Fibroblast of skin of right biceps (primary cell): ENCODE results near the gene SLC2A13.
A peak's percentile ranks its signal among the peaks of the same experiment; 100 is the strongest.
"Not testable (repeated sequence)": the region's sequence is repeated elsewhere in the genome, so short reads cannot be mapped to it uniquely, and the experiment has no call there.

Experiments used
- DNase-seq: peaks from one replicate; pipeline ENCODE4 v3.0.0-alpha.2; 2013

Gene SLC2A13

DNA sequence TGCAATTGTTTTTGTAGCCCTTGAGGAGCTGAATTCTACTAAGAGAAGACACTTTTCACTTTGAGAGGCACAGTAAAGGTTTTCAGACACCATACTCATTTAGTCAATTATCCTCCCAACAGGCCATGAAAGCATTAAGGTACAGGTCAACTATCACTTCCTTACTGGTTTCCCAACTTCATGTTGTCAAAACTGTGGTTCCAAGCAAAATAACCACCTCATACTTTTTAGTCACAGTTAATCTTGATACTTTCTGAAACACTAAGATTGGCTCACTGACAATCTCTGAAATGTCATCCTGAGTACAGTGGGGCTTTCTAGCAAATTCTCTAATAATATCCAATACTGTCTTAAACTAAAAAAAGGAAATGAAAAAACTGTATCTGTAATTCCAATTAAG lies 71.7 kb downstream of the SLC2A13 start:
- no peak for DNase-seq

DNA sequence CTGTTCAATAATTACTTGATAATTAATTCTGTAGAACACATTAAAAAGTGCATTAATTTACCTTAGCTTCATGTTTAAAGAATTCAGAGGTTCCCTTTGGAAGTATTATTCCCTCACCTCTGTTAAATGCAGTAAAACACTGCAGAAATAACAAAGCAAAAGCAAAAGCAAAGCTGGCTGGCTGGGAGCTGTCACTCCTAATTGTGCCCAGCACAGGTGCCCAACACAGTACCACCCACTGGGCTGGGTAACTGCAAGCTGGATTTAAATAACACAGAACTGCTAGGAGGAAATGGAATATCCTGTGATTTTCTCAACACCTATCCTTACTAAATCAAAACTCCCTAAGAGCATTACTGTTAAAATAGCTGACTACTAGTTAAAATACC lies 72.6 kb downstream of the SLC2A13 start:
- DNase-seq: no peak

GRCh38 chr12:40032433-40033241 lies 73.2 kb downstream of the SLC2A13 start:
- DNase-seq: no peak

GRCh38 chr12:40031965-40032364 lies 73.9 kb downstream of the SLC2A13 start:
- no peak for DNase-seq

DNA sequence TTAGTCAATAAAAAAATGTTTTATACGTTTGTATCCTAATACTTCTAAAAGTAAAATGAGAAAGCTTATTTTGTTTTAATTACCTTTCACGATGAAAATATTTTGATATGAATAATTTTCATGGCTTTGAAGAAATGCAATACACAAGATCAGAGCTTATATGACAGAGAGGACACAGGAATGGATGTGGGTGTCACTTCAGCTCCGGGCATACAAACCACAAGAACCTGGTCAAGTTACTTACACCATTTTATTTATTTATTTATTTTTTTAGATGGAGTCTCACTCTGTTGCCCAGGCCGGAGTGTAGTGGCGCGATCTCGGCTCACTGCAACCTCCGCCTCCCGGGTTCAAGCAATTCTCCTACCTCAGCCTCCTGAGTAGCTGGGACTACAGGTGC lies 74.9 kb downstream of the SLC2A13 start:
- DNase-seq: not testable (repeated sequence)

- DNase-seq: no peak
Observed at GRCh38 chr12:40028296-40028695, 77.6 kb downstream of the SLC2A13 start.

GRCh38 chr12:40022850-40023249 lies 83.0 kb downstream of the SLC2A13 start:
- no peak for DNase-seq

DNA sequence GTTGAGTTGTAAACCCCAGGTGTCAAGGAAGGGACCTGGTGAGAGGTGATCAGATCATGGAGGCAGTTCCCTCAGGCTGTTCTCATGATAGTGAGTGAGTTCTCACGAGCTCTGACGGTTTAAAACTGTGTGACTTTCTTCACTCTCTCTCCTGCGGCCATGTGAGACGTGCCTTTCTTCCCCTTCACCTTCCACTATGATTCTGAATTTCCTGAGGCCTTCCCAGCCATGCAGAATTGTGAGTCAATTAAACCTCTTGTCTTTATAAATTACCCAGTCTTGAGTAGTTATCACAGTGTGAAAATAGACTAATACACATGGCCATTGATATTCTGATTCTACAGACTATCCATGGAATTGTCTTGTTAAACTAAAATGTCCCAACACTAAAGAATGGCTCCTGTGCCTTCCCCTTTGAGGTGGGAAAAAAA lies 85.6 kb downstream of the SLC2A13 start:
- DNase-seq: no peak

DNA sequence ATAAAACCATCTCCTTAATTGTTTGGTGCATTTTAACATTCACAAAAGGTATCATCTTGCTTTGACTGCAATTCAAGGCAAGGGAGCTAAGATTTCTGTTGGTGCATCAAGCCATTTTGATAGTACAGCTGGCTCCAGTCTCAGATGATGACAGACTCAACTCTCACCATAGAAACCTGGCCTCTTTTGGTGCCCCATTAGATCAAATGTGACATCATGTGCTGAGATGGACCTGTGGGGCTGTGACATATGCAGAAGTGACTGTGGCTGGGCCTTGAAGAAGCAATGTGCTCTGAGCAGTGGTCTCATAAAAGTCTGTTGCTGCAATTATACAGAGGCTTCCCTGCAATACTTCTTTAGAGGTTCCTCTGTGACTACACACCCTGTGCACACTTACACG lies 88.4 kb downstream of the SLC2A13 start:
- DNase-seq: no peak

- peak; percentile 50 for DNase-seq
Observed at GRCh38 chr12:40016980-40017379, 88.9 kb downstream of the SLC2A13 start.

GRCh38 chr12:40015881-40016280 lies 90.0 kb downstream of the SLC2A13 start:
- DNase-seq: no peak

GRCh38 chr12:40015345-40015744 lies 90.5 kb downstream of the SLC2A13 start:
- DNase-seq: peak; percentile 3

DNA sequence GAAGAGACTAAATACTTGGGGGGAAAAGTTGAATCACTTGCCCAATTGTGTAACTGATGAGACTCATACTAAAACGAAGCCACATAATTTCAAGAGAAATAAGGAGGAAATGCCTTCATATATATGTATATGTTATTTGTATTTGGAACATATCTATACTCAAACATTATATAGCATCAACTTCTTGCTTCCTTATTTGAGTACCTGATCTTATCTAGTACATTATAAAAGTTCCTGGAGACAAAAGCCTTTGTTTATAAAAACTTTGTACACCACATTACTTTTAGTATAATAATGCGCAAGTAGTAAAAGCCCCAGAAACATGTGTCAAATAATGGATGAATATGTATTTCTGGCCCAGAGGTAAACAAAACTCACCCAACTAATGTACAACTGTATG lies 92.0 kb downstream of the SLC2A13 start:
- DNase-seq: no peak

DNA sequence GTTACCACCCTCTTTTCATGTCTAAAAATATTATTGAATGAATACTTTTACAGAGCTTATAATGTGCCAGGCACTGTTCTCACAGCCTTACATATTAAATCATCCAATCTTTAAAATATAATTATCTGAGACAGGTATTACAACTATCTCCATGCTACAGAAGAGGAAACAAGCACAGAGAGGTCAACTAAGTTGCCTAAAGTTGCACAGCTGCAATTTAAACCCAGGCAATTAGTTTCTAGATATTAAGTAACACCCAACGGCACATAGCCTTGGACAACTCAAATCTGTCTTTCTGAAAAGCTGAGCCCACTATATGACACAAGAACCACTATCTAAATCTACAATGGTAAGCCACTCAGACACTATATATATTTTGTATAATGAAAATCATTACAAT lies 92.6 kb downstream of the SLC2A13 start:
- DNase-seq: no peak

- no peak for DNase-seq
Observed at GRCh38 chr12:40012711-40013110, 93.2 kb downstream of the SLC2A13 start.

- DNase-seq: no peak
Observed at GRCh38 chr12:40011775-40012129, 94.1 kb downstream of the SLC2A13 start.

GRCh38 chr12:40010899-40011774 lies 94.7 kb downstream of the SLC2A13 start:
- DNase-seq: peak; percentile 63

DNA sequence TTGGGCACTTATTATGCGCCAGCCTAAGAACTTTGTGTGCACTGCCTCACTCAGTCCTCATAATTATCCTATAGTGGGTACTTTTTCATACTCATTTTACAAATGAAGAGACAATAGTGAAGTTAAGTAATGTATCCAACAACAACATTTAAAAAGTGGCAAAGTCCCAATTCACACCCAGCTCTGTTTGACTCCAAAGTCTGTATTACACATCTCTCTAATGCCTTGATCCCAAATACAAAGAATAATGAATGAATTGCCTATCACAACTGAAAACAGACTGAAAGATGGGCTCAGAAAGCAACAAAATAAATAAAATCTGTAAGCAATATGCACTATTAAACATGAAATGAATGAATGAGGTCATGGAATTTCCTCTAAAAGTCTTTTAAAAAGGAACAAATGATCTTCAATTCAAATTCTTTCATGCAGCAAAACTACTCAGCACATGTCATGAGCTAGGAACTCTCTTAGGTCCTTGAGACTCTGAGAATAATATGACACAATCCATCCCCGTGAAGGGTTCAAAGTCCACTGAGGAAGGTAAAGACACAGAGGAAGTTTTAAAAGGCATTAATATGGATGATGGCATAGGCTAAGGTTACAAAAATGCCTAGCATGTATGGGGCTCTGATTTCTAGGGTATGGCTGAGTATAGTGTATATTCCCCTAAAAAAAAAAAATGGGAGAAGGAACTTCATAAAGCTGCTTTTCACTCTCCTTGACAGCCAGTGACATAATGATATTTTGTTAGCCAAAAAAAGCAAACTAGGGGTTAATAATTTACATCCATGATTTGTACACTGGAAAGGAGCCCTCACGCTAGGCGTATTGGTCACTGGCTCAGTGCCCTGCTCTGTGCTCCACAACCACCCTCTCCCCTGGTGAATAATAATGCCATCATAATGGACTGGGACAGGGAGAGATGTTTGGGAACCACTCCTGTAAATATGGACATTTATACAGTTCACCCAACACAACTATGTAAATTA lies 103.4 kb downstream of the SLC2A13 start:
- DNase-seq: no peak

GRCh38 chr12:40001406-40001805 lies 104.5 kb downstream of the SLC2A13 start:
- DNase-seq: no peak

- no peak for DNase-seq
Observed at GRCh38 chr12:40000884-40001283, 105.0 kb downstream of the SLC2A13 start.

DNA sequence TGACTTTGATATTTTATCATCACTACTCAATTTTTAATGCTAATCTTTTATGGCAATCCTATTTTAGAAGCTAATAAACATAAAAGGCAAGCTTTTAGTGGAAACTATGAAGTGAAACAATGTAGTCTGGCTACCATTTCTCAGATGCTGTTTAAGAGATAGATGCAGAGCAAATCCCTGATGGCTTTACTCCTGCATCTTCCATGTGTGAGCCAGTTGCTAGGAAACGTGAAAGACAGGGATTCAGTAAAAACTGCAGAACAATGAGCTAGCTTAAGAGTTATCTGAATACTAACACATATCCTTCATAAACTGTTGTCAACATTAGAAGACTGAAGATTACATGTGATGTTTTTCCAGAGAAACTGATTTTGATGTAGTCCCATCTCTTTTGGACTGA lies 112.6 kb downstream of the SLC2A13 start:
- DNase-seq: no peak

GRCh38 chr12:39990122-39991101 lies 115.5 kb downstream of the SLC2A13 start:
- peak; percentile 39 for DNase-seq
